K562 (cell line): ENCODE results near the gene TBXAS1. TPM values are rescaled to one million over a fixed set of nuclear protein-coding genes. Genes with fewer than 3 reads are reported as not detected.

Source experiments
- ATAC-seq: fragments of 200-7000 bp; cut with Tn5 transposase; 3 replicates; pipeline ENCODE4 v1.9.1; 2020; ENCODE audit warnings: moderate library complexity
- BruUV-seq: library from RNA; stranded (reverse); fragments of 400-500 nt; replicated peaks from 2 replicates; lab custom pipeline; 2021; lab: Mats Ljungman, UMichigan
- CTCF ChIA-PET: fragments of 300-600 bp; formaldehyde crosslinking; extraction: SDS; loops from one replicate; lab custom pipeline; 2021; ENCODE audit warnings: low intra/inter-chr PET ratio; lab: Yijun Ruan, JAX
- POLR2A ChIA-PET: fragments of 300-600, 350-650 bp; sonication (Branson Sonifier 250); formaldehyde crosslinking; extraction: SDS; loops from one replicate; lab custom pipeline; 2021; ENCODE audit warnings: antibody characterized with exemption, inconsistent platforms; lab: Yijun Ruan, JAX
- DNase-seq, 4 experiments: peaks; one replicate each; pipeline versions ENCODE4 v3.0.0 to v3.0.0-alpha.2; 2011 to 2018; ENCODE audit warnings: low spot score in 3 of 4, mixed read lengths in 3 of 4; ENCODE audit errors: extremely low read depth in 1 of 4
- FAIRE-seq: peaks from 2 replicates; lab custom pipeline; 2011; peaks lifted over from hg19 to GRCh38; lab: Jason Lieb, UNC
- H2AFZ ChIP-seq: 2 replicates; pipeline ENCODE4 v1.6.0; 2011; ENCODE audit warnings: low read depth, low read length, control low read depth, inconsistent platforms
- H3K27ac ChIP-seq: fragments of 200-600 bp; 3 replicates; pipeline ENCODE4 v1.8.0; 2011; ENCODE audit warnings: low read depth, mild to moderate bottlenecking, control low read depth, inconsistent platforms, low read length, moderate library complexity, mixed read lengths; ENCODE audit errors: extremely low read depth
- H3K27me3 ChIP-seq, 2 experiments: fragments of 300-600 bp in 1 of 2; 2 replicates in 1 of 2; 3 replicates in 1 of 2; pipeline versions ENCODE4 v1.6.0 to v1.8.0; 2011; ENCODE audit warnings: inconsistent platforms in 2 of 2, low read length in 2 of 2, mild to moderate bottlenecking in 1 of 2, mixed read lengths in 1 of 2, moderate library complexity in 1 of 2; ENCODE audit not compliant: control insufficient read depth in 2 of 2, insufficient read depth in 2 of 2
- H3K36me3 ChIP-seq: fragments of 300-600 bp; 3 replicates; pipeline ENCODE4 v1.8.0; 2011; ENCODE audit warnings: mild to moderate bottlenecking, low read length, inconsistent platforms; ENCODE audit not compliant: control insufficient read depth, insufficient read depth
- H3K4me1 ChIP-seq, 2 experiments: fragments of 200-600 bp in 1 of 2; replicated peaks in 1 of 2; 2 replicates in 1 of 2; 3 replicates in 1 of 2; pipeline versions ENCODE4 v1.5.1 to v1.8.0; 2011; ENCODE audit warnings: inconsistent platforms in 2 of 2, low read length in 2 of 2, mild to moderate bottlenecking in 1 of 2, mixed read lengths in 1 of 2, moderate library complexity in 1 of 2; ENCODE audit not compliant: control insufficient read depth in 2 of 2, insufficient read depth in 2 of 2
- H3K4me2 ChIP-seq: 2 replicates; pipeline ENCODE4 v1.6.1; 2011; ENCODE audit warnings: low read length, control low read depth, inconsistent platforms, mixed read lengths; ENCODE audit not compliant: insufficient read depth
- H3K4me3 ChIP-seq: fragments of 200-600 bp; sonication (generic), shearing (Covaris generic); 2 replicates; pipeline ENCODE4 v1.5.1; 2016; ENCODE audit warnings: control low read depth, inconsistent platforms
- H3K79me2 ChIP-seq: fragments of 200-600 bp; 3 replicates; pipeline ENCODE4 v1.8.0; 2011; ENCODE audit warnings: low read length, inconsistent platforms; ENCODE audit not compliant: control insufficient read depth, insufficient read depth
- H3K9ac ChIP-seq, 2 experiments: 2 replicates each; pipeline versions ENCODE4 v1.6.0 to v1.6.1; 2011; ENCODE audit warnings: low read depth in 2 of 2, low read length in 2 of 2, control low read depth in 1 of 2, inconsistent platforms in 1 of 2, mild to moderate bottlenecking in 1 of 2, mixed read lengths in 1 of 2; ENCODE audit not compliant: insufficient read depth in 1 of 2
- H3K9me1 ChIP-seq: one replicate; pipeline ENCODE4 v1.6.0; 2011; ENCODE audit warnings: inconsistent platforms, mild to moderate bottlenecking, low read length, moderate library complexity; ENCODE audit not compliant: control insufficient read depth, insufficient read depth
- H3K9me3 ChIP-seq: replicated peaks from 2 replicates; pipeline ENCODE4 v1.5.1; 2011; ENCODE audit warnings: low read depth, low read length, inconsistent platforms; ENCODE audit not compliant: control insufficient read depth, insufficient read depth
- H4K20me1 ChIP-seq: replicated peaks from 2 replicates; pipeline ENCODE4 v1.6.1; 2011; ENCODE audit warnings: low read length, inconsistent platforms, mixed read lengths; ENCODE audit not compliant: control insufficient read depth, insufficient read depth
- E2F5 ChIP-seq: sonication (generic); formaldehyde crosslinking; IDR thresholded peaks from 2 replicates; pipeline ENCODE4 v1.8.0; 2022; ENCODE audit warnings: mild to moderate bottlenecking, missing genetic modification reagents
- FOXJ2 ChIP-seq: fragments of 200-800 bp; sonication (Bioruptor generic); IDR thresholded peaks from 2 replicates; pipeline ENCODE4 v1.6.1; 2016; ENCODE audit warnings: missing genetic modification characterization, missing compliant biosample characterization
- FOXP4 ChIP-seq: sonication (generic); formaldehyde crosslinking; IDR thresholded peaks from 2 replicates; pipeline ENCODE4 v1.8.0; 2022; ENCODE audit warnings: mild to moderate bottlenecking, missing genetic modification reagents, borderline replicate concordance
- KLF10 ChIP-seq: fragments of 250-450 bp; sonication (Bioruptor Pico); IDR thresholded peaks from 2 replicates; pipeline ENCODE4 v1.6.1; 2021; ENCODE audit warnings: matching md5 sums
- NONO ChIP-seq, 2 experiments: fragments of 200-400 bp in 1 of 2; fragments of 450-650 bp in 1 of 2; formaldehyde crosslinking in 1 of 2; IDR thresholded peaks; 2 replicates each; pipeline ENCODE4 v1.6.1; 2017; ENCODE audit warnings: low read depth in 2 of 2, mild to moderate bottlenecking in 2 of 2, moderate library complexity in 2 of 2, low read length in 1 of 2
- PCBP1 ChIP-seq: fragments of 200-400 bp; formaldehyde crosslinking; IDR thresholded peaks from 2 replicates; pipeline ENCODE4 v1.6.1; 2018; ENCODE audit warnings: mild to moderate bottlenecking, low read depth, low read length; ENCODE audit not compliant: poor library complexity, severe bottlenecking
- SMARCA4 ChIP-seq: fragments of 450-650 bp; IDR thresholded peaks from 2 replicates; pipeline ENCODE4 v1.6.1; 2016
- ZNF384 ChIP-seq: IDR thresholded peaks from 2 replicates; pipeline ENCODE4 v1.6.1; 2012; ENCODE audit warnings: low read depth, low read length, improper control_type of control experiment
- ZNF512 ChIP-seq: IDR thresholded peaks from 2 replicates; pipeline ENCODE4 v1.6.1; 2016; ENCODE audit warnings: missing genetic modification characterization, missing compliant biosample characterization
- WGBS: fragments of 100-300 bp; shearing (Covaris generic); methylation state at CpG from one replicate; pipeline ENCODE4 v1.1.6; 2016; ENCODE audit warnings: low coverage, mixed read lengths; ENCODE audit not compliant: insufficient coverage; ENCODE audit errors: missing lambda C conversion rate; 5-methylcytosine and 5-hydroxymethylcytosine counted together
- in situ Hi-C: fragments of 300-500 bp; cut with MboI; formaldehyde crosslinking; loops from 4 replicates; pipeline ENCODE4 v1.15.0; 2018; ENCODE audit warnings: inconsistent platforms, mixed read lengths
- intact Hi-C: fragments of 100-400 bp; cut with micrococcal nuclease; formaldehyde crosslinking; loops from 2 replicates; pipeline ENCODE4 v1.14.2; 2022
- polyA plus RNA-seq, 8 experiments: library from polyadenylated mRNA; depleted of rRNA in 4 of 8; stranded (reverse) in 5 of 8; unstranded in 3 of 8; fragments of >200 nt; fragmentation: Nextera tagmentation in 2 of 8; fragmentation: Illumina TruSeq in 1 of 8; extraction: Ambion mirVana in 2 of 8; extraction: Trizol in 1 of 8; gene quantifications; 2 replicates each; pipeline versions ENCODE4 v1.2.1 to v1.2.3, GENCODE V29; 2011 to 2014; ENCODE audit warnings: inconsistent platforms in 1 of 8, missing spikeins in 1 of 8
- total RNA-seq, 7 experiments: library from RNA; depleted of rRNA in 6 of 7; stranded (reverse); fragments of >200 nt in 6 of 7; fragmentation: Illumina TruSeq in 2 of 7; extraction: Trizol in 2 of 7; gene quantifications; 2 replicates each; pipeline versions ENCODE4 v1.2.1 to v1.2.3, GENCODE V29; 2011 to 2021; ENCODE audit warnings: low replicate concordance in 1 of 7

Gene TBXAS1
- total and polyA plus RNA-seq, 9 of the 15 experiments (the other 6 are each of a cell fraction or from before 2014, with no cell fraction given): 1.1 to 8.3 (median 1.9) TPM

- H3K4me2 ChIP-seq: no peak overlapping the region
- H2AFZ ChIP-seq: no peak overlapping the region
- no peak overlapping the region for H3K27ac ChIP-seq
- H3K79me2 ChIP-seq: no peaks in the 10 kb centered on the region
- ATAC-seq (no peak), DNase-seq (no peak), FAIRE-seq (no peak)
- H4K20me1 ChIP-seq: no peaks in the 10 kb centered on the region
- H3K9me3 ChIP-seq: no peaks in the 10 kb centered on the region
- no TSS peak for BruUV-seq
- no peak overlapping the region for H3K4me3 ChIP-seq
- intact Hi-C loops: no loop called here
- no peaks in the 10 kb centered on the region for H3K9me1 ChIP-seq
- H3K4me1 ChIP-seq: peaks cover 6 to 8% of the 10 kb centered on the region in 2 experiments; a peak in 3 of 5 replicates
- no peak overlapping the region for H3K9ac ChIP-seq
- H3K27me3 ChIP-seq: peaks cover 21 to 44% of the 10 kb centered on the region in 2 experiments; a peak in 4 of 5 replicates
- WGBS: 20% methylated on average over 3 of the region's 3 CpGs
- CTCF ChIA-PET: no interaction called here
- in situ Hi-C loops: no loop called here
- POLR2A ChIA-PET: interaction anchor here (0.5 to 1.7 kb wide), 6 partner anchors 16 to 194 kb away, joined by 3 to 6 read pairs (median 3); no protein-coding TSS in a partner anchor
- H3K36me3 ChIP-seq: no peaks in the 10 kb centered on the region
- TF ChIP-seq SMARCA4 (no peak), PCBP1 (no peak), KLF10 (CRISPR knock-in tag) (no peak), E2F5 (CRISPR knock-in tag) (no peak), ZNF384 (no peak), FOXJ2 (tag) (no peak), NONO (IDR thresholded peaks at IDR 0.05; ENCODE audit: low read depth in 2 of 2, low read length in 1 of 2) (no peak), ZNF512 (0 out of 2 replicates have a peak, but pooled peaks have one; percentile 1), FOXP4 (CRISPR knock-in tag) (no peak)
Measured at GRCh38 chr7:139782932-139783331, 46.1 kb upstream of the TBXAS1 start.
